A549 (cell line): ENCODE results near the gene MPC2. TPM values are rescaled to one million over a fixed set of nuclear protein-coding genes. Genes with fewer than 3 reads are reported as not detected.
"Not testable (repeated sequence)": the region's sequence is repeated elsewhere in the genome, so short reads cannot be mapped to it uniquely, and the experiment has no call there.

ENCODE experiments used
- ATAC-seq, 2 experiments: fragments of 200-7000 bp in 1 of 2; fragments of >200 bp in 1 of 2; cut with Nextera tagmentation in 1 of 2; cut with Tn5 transposase in 1 of 2; 3 replicates each; pipeline versions ENCODE4 v1.8.0 to v1.9.1; 2018 to 2020; ENCODE audit warnings: mild to moderate bottlenecking in 1 of 2, moderate library complexity in 1 of 2
- CTCF ChIA-PET: fragments of 300-600 bp; sonication (Branson Sonifier 250); formaldehyde crosslinking; extraction: SDS; loops from one replicate; lab custom pipeline; 2021; ENCODE audit warnings: antibody characterized with exemption, inconsistent platforms; lab: Yijun Ruan, JAX
- POLR2A ChIA-PET: fragments of 350-600 bp; formaldehyde crosslinking; extraction: SDS; loops from one replicate; lab custom pipeline; 2021; ENCODE audit warnings: antibody characterized with exemption, inconsistent platforms; lab: Yijun Ruan, JAX
- DNase-seq, 2 experiments: peaks; one replicate each; pipeline versions ENCODE4 v3.0.0 to v3.0.0-alpha.2; 2011 to 2016; ENCODE audit warnings: low read depth in 1 of 2, low spot score in 1 of 2
- FAIRE-seq: peaks from 2 replicates; lab custom pipeline; 2011; peaks lifted over from hg19 to GRCh38; lab: Jason Lieb, UNC
- H3K27ac ChIP-seq, 2 experiments: fragments of >200 bp; sonication (Bioruptor Twin); formaldehyde crosslinking; 3 replicates each; pipeline ENCODE4 v1.5.1; 2016 to 2017
- H3K4me1 ChIP-seq: fragments of >200 bp; sonication (Bioruptor Twin); formaldehyde crosslinking; 3 replicates; pipeline ENCODE4 v1.6.1; 2016
- H3K4me2 ChIP-seq: fragments of >200 bp; sonication (Bioruptor Twin); formaldehyde crosslinking; 3 replicates; pipeline ENCODE4 v1.6.1; 2016
- H3K4me3 ChIP-seq: fragments of >200 bp; sonication (Bioruptor Twin); formaldehyde crosslinking; 3 replicates; pipeline ENCODE4 v1.5.1; 2016
- H3K9me3 ChIP-seq: fragments of >200 bp; sonication (Bioruptor Twin); formaldehyde crosslinking; 3 replicates; pipeline ENCODE4 v1.6.1; 2016
- CHD4 ChIP-seq: fragments of 200-600 bp; sonication (generic); IDR thresholded peaks from 2 replicates; pipeline ENCODE4 v1.6.1; 2016; ENCODE audit warnings: antibody characterized with exemption, mild to moderate bottlenecking, borderline replicate concordance
- EHF ChIP-seq: fragments of 250-450 bp; sonication (Bioruptor Pico); IDR thresholded peaks from 2 replicates; pipeline ENCODE4 v1.5.0; 2020; ENCODE audit warnings: mild to moderate bottlenecking
- EP300 ChIP-seq, 2 experiments: fragments of >200 bp; sonication (Bioruptor Twin); formaldehyde crosslinking; IDR thresholded peaks; 2 replicates in 1 of 2; 3 replicates in 1 of 2; pipeline ENCODE4 v1.6.1; 2016 to 2017
- ESRRA ChIP-seq: fragments of 150-350 bp; IDR thresholded peaks from 2 replicates; pipeline ENCODE4 v1.6.1; 2014; ENCODE audit warnings: mild to moderate bottlenecking, low read length, borderline replicate concordance
- FOSL2 ChIP-seq, 2 experiments: fragments of 450-650 bp in 1 of 2; fragments of >200 bp in 1 of 2; sonication (Bioruptor Twin) in 1 of 2; formaldehyde crosslinking; IDR thresholded peaks; 2 replicates each; pipeline versions ENCODE4 v1.5.0 to v1.6.1; 2016 to 2020; ENCODE audit warnings: mild to moderate bottlenecking in 1 of 2, moderate library complexity in 1 of 2
- HDAC2 ChIP-seq: fragments of 200-600 bp; sonication (generic); IDR thresholded peaks from 2 replicates; pipeline ENCODE4 v1.6.1; 2016
- HOXA7 ChIP-seq: fragments of 250-450 bp; sonication (Bioruptor Pico); IDR thresholded peaks from 2 replicates; pipeline ENCODE4 v1.5.0; 2020; ENCODE audit warnings: mild to moderate bottlenecking, moderate library complexity
- KDM1A ChIP-seq: fragments of 200-600 bp; sonication (generic); IDR thresholded peaks from 2 replicates; pipeline ENCODE4 v1.6.1; 2016; ENCODE audit warnings: low read depth, mild to moderate bottlenecking
- MAFK ChIP-seq: fragments of 450-650 bp; IDR thresholded peaks from 2 replicates; pipeline ENCODE4 v1.6.1; 2014; ENCODE audit not compliant: partially characterized antibody
- MAZ ChIP-seq: fragments of 150-350 bp; IDR thresholded peaks from 2 replicates; pipeline ENCODE4 v1.6.1; 2014; ENCODE audit warnings: antibody characterized with exemption, low read depth, low read length, borderline replicate concordance
- MYC ChIP-seq: IDR thresholded peaks from 2 replicates; pipeline ENCODE4 v1.6.1; 2012; ENCODE audit warnings: mild to moderate bottlenecking, inconsistent platforms, low read length, improper control_type of control experiment, borderline replicate concordance
- NFE2L2 ChIP-seq: fragments of 150-350 bp; conservative IDR thresholded peaks from 2 replicates; pipeline ENCODE4 v1.6.1; 2014; ENCODE audit warnings: low read length
- RARB ChIP-seq: fragments of 250-450 bp; sonication (Bioruptor Pico); IDR thresholded peaks from 2 replicates; pipeline ENCODE4 v1.8.0; 2021; ENCODE audit warnings: mild to moderate bottlenecking, moderate library complexity
- ZSCAN20 ChIP-seq: fragments of 250-450 bp; sonication (Bioruptor Pico); IDR thresholded peaks from 2 replicates; pipeline ENCODE4 v1.8.0; 2022; ENCODE audit warnings: mild to moderate bottlenecking, moderate library complexity
- WGBS: methylation state at CpG from one replicate; pipeline ENCODE4 v1.1.6; 2017; ENCODE audit errors: missing lambda C conversion rate; 5-methylcytosine and 5-hydroxymethylcytosine counted together
- polyA plus RNA-seq, 4 experiments: library from polyadenylated mRNA; depleted of rRNA in 3 of 4; stranded (reverse); fragments of >200 nt; fragmentation: RNase III in 1 of 4; extraction: RNeasy Plus Mini Kit Qiagen cat#74134 plus additional on column Dnase treatment in 1 of 4; gene quantifications; 2 replicates in 3 of 4; 3 replicates in 1 of 4; pipeline ENCODE4 v1.2.3, GENCODE V29; 2011 to 2017
- TF ChIP-seq, protein P1 (sequence below): IDR thresholded peaks from 2 replicates; pipeline ENCODE4 v1.6.1; 2012; ENCODE audit warnings: low read depth, borderline replicate concordance
- TF ChIP-seq, protein P2 (sequence below): fragments of >200 bp; sonication (Bioruptor Twin); formaldehyde crosslinking; IDR thresholded peaks from 3 replicates; pipeline ENCODE4 v1.5.1; 2016
- TF ChIP-seq, protein P3 (sequence below): fragments of 450-650 bp; IDR thresholded peaks from 2 replicates; pipeline ENCODE4 v1.6.1; 2014; ENCODE audit warnings: antibody characterized with exemption

The MPC2 gene
- polyA plus RNA-seq, 2 of the 4 experiments (the other 2 are of a cell fraction) = 53.0 to 120 TPM

DNA sequence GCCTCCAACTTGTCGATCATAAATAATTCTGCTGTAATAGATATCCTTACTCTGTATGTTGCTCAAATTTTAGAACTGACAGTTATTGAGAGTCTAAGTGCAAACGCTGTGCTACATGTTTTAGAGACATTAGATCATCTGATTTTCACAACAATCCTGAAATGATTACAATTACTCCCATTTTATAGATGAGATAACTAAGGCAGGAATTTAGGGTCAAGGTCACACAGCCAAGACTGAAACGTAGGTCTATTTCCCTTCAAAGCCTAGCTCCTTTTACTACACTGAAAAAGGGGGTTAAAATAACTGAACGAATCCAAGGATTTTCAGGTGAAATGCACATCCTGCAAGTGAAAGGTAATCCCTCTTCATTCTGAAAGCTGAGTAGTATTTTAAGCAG, 3.1 kb downstream of the MPC2 start:
- peak overlapping the region; percentile 23 to 35; a peak in 1 of 6 replicates for H3K27ac ChIP-seq
- POLR2A ChIA-PET = no interaction called here
- 55% methylated on average over 4 of the region's 4 CpGs for WGBS
- peak overlapping the region; percentile 80; the same call in 1 of the 3 replicates for H3K4me3 ChIP-seq
- TF ChIP-seq KDM1A (peak; percentile 91), ESRRA (peak; percentile 78; the same call in 1 of the 2 replicates), FOSL2 (IDR thresholded peaks at IDR 0.05) (no peak), FOSL2 (CRISPR knock-in tag; IDR thresholded peaks at IDR 0.05) (no peak), CHD4 (peak; percentile 33; the same call in 1 of the 2 replicates), MYC (no peak), HDAC2 (peak; percentile 79; the same call in 1 of the 2 replicates)
- DNase-seq (no peak), FAIRE-seq (no peak), ATAC-seq (no peak)
- CTCF ChIA-PET = interaction anchor here (1.2 kb wide), 1 partner anchor 149 kb away, joined by 5 read pairs; no protein-coding TSS in a partner anchor
- H3K4me2 ChIP-seq = peak overlapping the region; percentile 95
- H3K4me1 ChIP-seq = peaks cover 39% of the 10 kb centered on the region
- H3K9me3 ChIP-seq = no peaks in the 10 kb centered on the region

GRCh38 chr1:167929725-167930124, 7.1 kb downstream of the MPC2 start:
- CTCF ChIA-PET = interaction anchor here (1.3 kb wide), 1 partner anchor 208 kb away, joined by 3 read pairs; the partner anchor contains the start of gene MPZL1
- Histone ChIP-seq H3K4me1 (peaks cover 50% of the 10 kb centered on the region), H3K9me3 (no peaks in the 10 kb centered on the region), H3K27ac (peak overlapping the region; percentile 70 to 78; a peak in 5 of 6 replicates), H3K4me3 (peak overlapping the region; percentile 35; the same call in 2 of the 3 replicates), H3K4me2 (peak overlapping the region; percentile 79)
- WGBS = 2% methylated on average over 1 of the region's 1 CpG
- no peak for DNase-seq
- ATAC-seq = no peak
- POLR2A ChIA-PET = no interaction called here
- no peak for TF ChIP-seq RARB (CRISPR knock-in tag)
- TF ChIP-seq MAZ = no peak
- no peak for TF ChIP-seq FOSL2 (IDR thresholded peaks at IDR 0.05)
- no peak for TF ChIP-seq FOSL2 (CRISPR knock-in tag; IDR thresholded peaks at IDR 0.05)
- TF ChIP-seq EP300 (IDR thresholded peaks at IDR 0.05) = no peak
- TF ChIP-seq NFE2L2 = no peak
- TF ChIP-seq MAFK = no peak
- no peak for TF ChIP-seq ZSCAN20 (CRISPR knock-in tag)
- no peak for TF ChIP-seq HOXA7
- TF ChIP-seq, protein P1, sequence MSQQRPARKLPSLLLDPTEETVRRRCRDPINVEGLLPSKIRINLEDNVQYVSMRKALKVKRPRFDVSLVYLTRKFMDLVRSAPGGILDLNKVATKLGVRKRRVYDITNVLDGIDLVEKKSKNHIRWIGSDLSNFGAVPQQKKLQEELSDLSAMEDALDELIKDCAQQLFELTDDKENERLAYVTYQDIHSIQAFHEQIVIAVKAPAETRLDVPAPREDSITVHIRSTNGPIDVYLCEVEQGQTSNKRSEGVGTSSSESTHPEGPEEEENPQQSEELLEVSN = no peak
- TF ChIP-seq EHF (CRISPR knock-in tag) = no peak
- TF ChIP-seq, protein P2, sequence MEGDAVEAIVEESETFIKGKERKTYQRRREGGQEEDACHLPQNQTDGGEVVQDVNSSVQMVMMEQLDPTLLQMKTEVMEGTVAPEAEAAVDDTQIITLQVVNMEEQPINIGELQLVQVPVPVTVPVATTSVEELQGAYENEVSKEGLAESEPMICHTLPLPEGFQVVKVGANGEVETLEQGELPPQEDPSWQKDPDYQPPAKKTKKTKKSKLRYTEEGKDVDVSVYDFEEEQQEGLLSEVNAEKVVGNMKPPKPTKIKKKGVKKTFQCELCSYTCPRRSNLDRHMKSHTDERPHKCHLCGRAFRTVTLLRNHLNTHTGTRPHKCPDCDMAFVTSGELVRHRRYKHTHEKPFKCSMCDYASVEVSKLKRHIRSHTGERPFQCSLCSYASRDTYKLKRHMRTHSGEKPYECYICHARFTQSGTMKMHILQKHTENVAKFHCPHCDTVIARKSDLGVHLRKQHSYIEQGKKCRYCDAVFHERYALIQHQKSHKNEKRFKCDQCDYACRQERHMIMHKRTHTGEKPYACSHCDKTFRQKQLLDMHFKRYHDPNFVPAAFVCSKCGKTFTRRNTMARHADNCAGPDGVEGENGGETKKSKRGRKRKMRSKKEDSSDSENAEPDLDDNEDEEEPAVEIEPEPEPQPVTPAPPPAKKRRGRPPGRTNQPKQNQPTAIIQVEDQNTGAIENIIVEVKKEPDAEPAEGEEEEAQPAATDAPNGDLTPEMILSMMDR = no peak
- TF ChIP-seq MYC = no peak
- TF ChIP-seq, protein P3, sequence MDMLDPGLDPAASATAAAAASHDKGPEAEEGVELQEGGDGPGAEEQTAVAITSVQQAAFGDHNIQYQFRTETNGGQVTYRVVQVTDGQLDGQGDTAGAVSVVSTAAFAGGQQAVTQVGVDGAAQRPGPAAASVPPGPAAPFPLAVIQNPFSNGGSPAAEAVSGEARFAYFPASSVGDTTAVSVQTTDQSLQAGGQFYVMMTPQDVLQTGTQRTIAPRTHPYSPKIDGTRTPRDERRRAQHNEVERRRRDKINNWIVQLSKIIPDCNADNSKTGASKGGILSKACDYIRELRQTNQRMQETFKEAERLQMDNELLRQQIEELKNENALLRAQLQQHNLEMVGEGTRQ = no peak
- no peak for FAIRE-seq

DNA sequence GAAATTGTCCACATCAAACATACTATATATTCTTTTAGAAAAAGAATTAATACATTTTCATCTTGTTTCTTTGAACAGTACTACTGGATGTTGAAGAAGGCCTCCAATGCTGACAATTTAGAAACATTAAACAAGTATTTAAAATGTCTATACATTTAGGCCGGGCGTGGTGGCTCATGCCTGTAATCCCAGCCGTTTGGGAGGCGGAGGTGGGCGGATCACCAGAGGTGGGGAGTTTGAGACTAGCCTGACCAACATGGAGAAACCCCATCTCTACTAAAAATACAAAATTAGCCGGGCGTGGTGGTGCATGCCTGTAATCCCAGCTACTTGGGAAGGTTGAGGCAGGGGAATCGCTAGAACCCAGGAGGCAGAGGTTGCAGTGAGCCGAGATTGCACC, 8.0 kb downstream of the MPC2 start:
- Histone ChIP-seq H3K4me2 (peak overlapping the region; percentile 79), H3K4me1 (peaks cover 53% of the 10 kb centered on the region), H3K27ac (peak overlapping the region; percentile 78 to 86), H3K4me3 (peak overlapping the region; percentile 35)
- WGBS = 2% methylated on average over 9 of the region's 9 CpGs
- POLR2A ChIA-PET = interaction anchor here (3.1 kb wide), 1 partner anchor 8 kb away, joined by 32 read pairs; the partner anchor contains the start of genes DCAF6 and MPC2
- peak in 1 of 2 experiments; percentile 48 for DNase-seq
- peak in 1 of 2 experiments; percentile 27; a peak in 3 of 6 replicates for ATAC-seq
- H3K9me3 ChIP-seq, FAIRE-seq: not testable (repeated sequence)
- CTCF ChIA-PET = interaction anchor here (3.4 kb wide), 1 partner anchor 13 kb away, joined by 8 read pairs; no protein-coding TSS in a partner anchor
